Liver (tissue), 3 donors: ENCODE measurements around the gene SLC38A10.

ENCODE experiments used
- ATF3 ChIP-seq: IDR thresholded peaks from 2 replicates; pipeline ENCODE4 v1.6.1; 2016; ENCODE audit warnings: antibody characterized with exemption
- JUND ChIP-seq, 2 donors: IDR thresholded peaks; 2 replicates each; pipeline ENCODE4 v1.6.1; 2016; ENCODE audit warnings: antibody characterized with exemption in 2 of 2
- SP1 ChIP-seq: IDR thresholded peaks from 2 replicates; pipeline ENCODE4 v1.6.1; 2018; ENCODE audit warnings: antibody characterized with exemption, mild to moderate bottlenecking
- YY1 ChIP-seq: IDR thresholded peaks from 2 replicates; pipeline ENCODE4 v1.6.1; 2016; ENCODE audit warnings: antibody characterized with exemption, mild to moderate bottlenecking
- TF ChIP-seq, protein P1 (sequence below): fragments of 150-350 bp; IDR thresholded peaks from 2 replicates; pipeline ENCODE4 v1.5.1; 2017; ENCODE audit warnings: improper control_type of control experiment, low read depth, low read length; ENCODE audit not compliant: missing input control
- TF ChIP-seq, protein P2 (sequence below): IDR thresholded peaks from 2 replicates; pipeline ENCODE4 v1.6.1; 2016; ENCODE audit warnings: antibody characterized with exemption
- donor health status: healthy.
- donor health status: healthy.

DNA sequence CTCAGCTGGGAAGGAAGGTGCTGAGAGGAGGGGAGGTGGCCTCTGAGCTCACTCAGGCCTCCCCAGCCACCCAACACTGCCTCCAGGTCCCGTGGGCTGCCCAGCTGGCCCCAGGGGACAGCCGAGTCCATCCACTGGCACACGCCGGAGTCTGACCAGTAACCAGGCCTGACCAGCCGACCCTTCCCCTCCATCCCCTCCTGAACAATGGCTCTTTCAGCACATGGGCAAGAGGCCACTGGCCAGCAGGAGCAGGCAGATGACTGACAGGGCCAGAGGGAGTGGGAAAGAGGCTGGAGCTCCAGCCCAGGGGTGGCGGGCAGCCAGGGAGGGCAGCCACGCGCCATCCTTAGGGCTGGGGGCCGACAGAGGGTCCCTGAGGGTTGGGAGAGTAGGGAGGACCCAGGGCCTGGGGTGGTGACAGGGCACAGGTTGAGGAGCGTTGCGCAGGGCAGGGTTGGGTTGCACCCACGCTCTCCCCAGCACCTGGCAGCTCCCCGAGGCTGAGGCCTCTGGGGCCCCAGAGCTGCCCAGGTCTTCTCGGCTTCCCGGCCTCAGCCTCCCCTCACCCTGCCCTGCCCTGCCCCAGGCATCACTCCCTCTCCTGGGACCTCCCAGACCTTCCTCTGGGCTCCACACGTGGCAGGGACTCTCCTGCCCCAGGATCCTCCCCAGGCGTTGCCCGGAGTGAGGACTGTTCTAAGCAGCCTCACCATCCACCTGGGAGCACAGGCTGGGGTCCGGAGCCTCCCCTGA, 20.2 kb upstream of the SLC38A10 start:
- TF ChIP-seq JUND (IDR thresholded peaks at IDR 0.05) (no peak), SP1 (no peak), ATF3 (no peak), YY1 (no peak)
- TF ChIP-seq, protein P1, sequence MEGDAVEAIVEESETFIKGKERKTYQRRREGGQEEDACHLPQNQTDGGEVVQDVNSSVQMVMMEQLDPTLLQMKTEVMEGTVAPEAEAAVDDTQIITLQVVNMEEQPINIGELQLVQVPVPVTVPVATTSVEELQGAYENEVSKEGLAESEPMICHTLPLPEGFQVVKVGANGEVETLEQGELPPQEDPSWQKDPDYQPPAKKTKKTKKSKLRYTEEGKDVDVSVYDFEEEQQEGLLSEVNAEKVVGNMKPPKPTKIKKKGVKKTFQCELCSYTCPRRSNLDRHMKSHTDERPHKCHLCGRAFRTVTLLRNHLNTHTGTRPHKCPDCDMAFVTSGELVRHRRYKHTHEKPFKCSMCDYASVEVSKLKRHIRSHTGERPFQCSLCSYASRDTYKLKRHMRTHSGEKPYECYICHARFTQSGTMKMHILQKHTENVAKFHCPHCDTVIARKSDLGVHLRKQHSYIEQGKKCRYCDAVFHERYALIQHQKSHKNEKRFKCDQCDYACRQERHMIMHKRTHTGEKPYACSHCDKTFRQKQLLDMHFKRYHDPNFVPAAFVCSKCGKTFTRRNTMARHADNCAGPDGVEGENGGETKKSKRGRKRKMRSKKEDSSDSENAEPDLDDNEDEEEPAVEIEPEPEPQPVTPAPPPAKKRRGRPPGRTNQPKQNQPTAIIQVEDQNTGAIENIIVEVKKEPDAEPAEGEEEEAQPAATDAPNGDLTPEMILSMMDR, result no peak
- TF ChIP-seq, protein P2, sequence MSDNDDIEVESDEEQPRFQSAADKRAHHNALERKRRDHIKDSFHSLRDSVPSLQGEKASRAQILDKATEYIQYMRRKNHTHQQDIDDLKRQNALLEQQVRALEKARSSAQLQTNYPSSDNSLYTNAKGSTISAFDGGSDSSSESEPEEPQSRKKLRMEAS, result no peak
